NCI-H2171 (cell line): ENCODE results near the gene ATE1.

ENCODE experiments used
- DNase-seq: peaks from one replicate; lab custom pipeline; 2025; lab: John Stamatoyannopoulos, UW

ATE1 gene

GRCh38 chr10:121873236-121873635, 54.6 kb downstream of the ATE1 start:
- no peak for DNase-seq

DNA sequence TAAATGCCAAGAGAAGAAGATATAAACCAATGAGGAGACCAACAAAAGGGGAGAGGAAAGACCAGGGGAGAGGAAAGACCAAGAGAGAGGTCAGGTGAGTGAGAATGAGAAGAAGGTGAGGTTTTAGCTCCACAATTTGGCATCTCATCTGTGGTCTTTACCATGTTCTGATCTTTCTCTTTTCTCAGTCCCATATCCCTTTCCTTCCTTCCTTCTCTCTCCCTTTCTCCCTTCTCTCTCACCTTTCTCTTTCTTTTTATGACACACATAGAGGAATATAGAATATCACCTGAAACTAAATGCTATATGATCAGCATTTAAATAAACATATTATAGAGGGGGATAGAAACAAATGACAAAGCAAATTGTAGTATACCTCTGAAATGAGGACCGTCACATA, 57.4 kb downstream of the ATE1 start:
- no peak for DNase-seq

DNA sequence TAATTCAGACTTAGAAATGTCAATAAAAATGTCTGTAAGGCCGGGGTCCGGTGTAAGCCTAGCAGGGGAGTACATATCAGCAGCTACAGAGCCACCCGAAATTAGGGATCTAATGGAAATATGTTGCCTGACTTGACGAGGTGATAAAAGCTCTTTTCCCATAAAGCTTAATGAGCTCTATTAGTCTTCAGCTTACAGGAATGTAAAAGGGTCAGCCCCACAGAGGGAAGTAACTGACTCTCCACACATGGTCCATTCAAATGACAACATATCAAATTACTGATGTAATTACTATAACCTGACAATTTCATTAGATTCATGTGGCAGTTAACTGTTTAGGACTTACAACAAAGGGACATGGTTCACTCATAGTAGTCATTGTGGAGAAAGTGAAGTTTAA, 62.3 kb downstream of the ATE1 start:
- no peak for DNase-seq

DNA sequence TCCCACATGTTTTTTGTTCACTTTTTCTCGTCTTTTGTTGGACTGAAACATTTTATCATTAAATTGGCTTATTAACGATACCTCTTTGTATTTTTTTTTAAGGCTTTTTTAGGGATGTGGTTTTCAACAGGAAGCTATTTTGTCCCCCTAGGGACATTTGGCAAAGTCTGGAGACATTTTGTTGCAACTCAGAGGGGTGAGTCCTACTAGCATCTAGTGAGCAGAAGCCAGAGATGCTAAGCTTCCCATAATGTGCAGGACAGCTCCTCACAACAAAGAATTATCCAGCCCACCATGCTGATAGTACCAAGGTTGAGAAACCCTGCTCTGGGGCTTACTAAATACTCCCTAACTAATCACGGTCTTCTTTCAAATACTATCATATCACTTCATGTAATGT, 63.2 kb downstream of the ATE1 start:
- no peak for DNase-seq

GRCh38 chr10:121864168-121864567, 63.7 kb downstream of the ATE1 start:
- DNase-seq: no peak

GRCh38 chr10:121862649-121863048, 65.2 kb downstream of the ATE1 start:
- no peak for DNase-seq

DNA sequence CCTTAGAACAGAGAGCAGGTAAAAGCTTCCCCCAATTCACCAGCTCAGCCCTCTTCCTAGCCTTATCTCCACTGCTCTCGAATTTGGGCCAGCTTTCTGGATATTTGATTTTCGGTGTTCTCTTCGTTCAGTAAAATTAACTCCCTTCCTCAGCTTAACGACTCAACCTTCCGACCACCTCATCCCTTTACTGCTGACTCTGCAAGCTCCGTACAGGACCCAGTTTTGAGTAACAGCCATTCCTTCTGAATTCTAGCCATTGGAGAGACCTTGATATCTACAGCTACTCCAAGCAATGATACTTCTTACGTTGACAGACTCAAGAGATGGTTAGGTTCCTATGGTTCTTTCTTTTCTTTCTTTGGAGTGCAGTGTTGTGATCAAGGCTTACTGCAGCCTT, 65.8 kb downstream of the ATE1 start:
- no peak for DNase-seq

GRCh38 chr10:121860810-121861209, 67.0 kb downstream of the ATE1 start:
- DNase-seq: no peak

DNA sequence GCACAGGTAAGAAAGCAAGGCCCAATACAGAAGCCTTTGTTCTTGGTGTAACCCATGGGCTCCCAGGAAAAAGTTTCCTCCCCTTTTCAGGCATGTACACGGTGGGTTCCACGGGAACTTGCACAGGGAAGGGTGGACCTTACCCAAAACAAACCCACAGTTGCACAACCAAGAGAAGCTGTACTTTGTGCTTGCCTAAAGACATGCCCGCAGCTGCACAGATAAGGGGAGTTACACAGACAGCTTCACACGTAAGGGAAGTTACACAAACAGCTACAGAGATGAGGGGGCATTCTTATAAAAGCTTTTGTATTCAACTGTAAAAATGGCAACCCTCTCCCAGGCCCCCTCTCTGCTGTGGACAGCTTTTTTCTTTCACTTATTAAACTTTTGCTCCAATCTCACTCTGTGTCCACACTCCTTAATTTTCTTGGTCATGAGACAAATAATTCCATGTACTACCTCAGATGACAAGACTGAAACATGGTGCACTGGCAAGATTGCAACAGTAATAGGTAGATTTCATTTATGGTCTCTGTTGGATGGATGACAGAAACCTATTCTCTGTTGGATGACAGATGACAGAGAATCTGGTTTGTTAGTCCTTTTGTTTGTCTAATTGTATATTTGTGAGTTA, 72.9 kb downstream of the ATE1 start:
- DNase-seq: no peak

DNA sequence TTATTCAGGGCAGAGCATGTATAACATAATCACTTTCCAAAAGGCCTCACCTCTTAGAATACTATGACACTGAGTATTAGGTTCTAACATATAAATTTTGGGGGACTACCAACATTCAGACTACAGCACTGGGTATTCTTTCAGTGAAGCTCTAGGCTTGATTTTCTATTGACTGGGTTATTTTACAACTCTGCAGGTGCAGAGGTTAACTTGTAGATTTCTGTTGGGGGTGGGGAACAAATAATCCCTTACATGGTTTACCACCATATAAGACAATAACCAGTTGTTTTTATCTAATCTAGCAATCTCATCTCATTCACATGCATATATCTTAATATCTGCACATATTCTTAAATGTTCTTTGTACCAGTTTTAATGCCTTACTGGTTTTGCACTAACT, 73.9 kb downstream of the ATE1 start:
- DNase-seq: no peak

DNA sequence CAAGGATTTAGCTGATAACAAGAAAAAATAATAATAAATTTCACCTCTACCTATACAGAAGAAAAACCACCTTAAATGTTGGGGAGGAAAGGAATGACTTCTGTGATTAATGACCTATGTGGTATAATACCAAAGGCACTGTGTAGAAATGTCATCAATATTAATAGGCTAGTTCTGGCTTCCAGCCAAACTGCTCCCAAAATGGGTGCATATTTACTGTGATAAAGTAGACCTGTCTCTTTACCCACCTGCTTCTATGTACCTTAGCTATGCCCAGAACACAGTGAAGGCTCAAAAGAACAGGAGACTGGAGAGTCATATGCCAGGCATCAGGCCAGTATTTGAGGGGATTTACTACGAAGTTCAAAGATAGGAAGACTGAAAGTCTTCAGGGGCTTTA, 76.0 kb downstream of the ATE1 start:
- DNase-seq: no peak

GRCh38 chr10:121848082-121848481, 79.7 kb downstream of the ATE1 start:
- no peak for DNase-seq

- no peak for DNase-seq
Observed at GRCh38 chr10:121846555-121846954, 81.3 kb downstream of the ATE1 start.

DNA sequence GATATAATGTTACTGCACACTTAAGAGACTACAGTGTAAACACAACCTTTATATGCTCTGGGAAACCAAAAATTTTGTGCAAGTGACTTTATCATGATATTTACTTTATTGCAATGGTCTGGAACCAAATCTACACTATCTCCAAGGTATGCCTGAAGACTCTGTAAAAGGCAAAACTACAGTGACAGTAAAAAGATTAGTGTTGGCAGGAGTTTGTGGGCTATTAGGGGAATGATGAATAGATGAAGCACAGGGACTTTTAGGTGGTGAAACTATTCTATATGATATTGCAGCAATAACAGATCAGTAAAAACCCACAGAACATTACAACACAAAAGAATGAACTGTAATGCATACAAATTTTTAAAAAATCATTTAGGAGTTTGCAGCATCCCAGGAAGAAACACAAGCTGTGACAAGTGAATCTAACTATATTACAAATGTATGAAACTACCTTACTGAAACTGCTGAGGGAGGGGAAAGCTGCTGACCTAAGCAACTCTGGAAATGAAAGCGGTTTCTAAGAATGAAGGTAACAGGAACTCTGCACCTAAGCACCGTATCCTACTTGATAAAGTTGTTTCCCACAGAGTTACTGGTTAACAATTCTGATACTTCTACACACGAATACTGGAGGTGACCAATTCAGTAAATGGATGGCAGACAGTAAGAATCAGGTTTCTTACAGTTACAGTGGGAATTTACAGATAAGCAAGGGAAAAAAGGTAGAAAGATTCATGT, 82.6 kb downstream of the ATE1 start:
- DNase-seq: no peak

DNA sequence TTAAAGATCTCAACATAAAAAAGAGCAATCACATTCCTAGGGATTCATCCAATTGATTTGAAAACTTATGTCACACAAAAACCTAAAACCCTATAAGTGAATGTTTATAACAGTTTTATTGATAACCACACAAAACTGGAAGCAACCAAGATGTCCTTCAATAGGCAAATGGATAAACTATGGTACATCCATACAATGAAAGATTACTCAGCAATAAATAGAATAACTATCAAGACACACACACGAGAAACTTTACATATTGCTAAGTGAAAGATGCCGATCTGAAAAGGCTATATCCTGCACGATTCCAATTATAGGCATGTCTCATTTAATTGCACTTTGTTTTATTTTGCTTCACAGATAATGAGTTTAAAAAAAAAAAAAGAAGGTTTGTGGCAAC, 83.3 kb downstream of the ATE1 start:
- DNase-seq: no peak

DNA sequence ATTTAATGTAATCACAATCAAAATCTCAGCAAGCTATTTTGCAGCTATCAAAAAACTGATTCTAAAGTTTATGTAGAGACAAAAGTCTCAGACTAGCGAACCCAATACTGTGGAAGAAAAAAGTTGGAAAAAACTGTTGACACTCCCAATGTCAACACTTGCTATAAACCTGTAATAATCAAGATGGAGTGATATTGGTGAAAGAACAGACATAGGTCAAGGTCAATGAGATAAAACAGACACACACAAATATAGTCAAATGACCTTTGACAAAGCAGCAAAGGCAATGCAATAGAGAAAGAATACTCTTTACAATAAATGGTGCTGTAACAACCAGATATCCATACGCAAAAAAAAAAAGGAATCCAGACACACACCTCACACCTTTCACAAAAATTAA, 84.5 kb downstream of the ATE1 start:
- DNase-seq: no peak

DNA sequence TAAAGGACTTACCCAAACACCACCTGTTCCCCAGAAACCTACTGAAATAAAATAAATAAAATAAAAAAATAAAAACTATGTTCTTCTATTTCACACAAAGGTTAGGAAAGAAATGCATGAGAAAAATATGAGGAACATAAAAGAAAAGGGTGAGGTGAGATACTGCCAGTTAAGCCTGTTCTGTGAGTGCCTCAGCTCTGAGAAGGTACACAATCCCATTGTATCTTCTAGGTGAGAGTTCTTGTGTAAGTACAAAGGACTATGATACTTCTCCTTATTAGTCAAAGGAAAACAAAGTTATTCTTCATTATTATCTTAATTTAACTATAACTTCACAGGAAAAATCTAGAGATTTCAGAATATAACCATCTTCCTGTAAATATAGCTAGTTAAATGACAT, 86.0 kb downstream of the ATE1 start:
- no peak for DNase-seq

DNA sequence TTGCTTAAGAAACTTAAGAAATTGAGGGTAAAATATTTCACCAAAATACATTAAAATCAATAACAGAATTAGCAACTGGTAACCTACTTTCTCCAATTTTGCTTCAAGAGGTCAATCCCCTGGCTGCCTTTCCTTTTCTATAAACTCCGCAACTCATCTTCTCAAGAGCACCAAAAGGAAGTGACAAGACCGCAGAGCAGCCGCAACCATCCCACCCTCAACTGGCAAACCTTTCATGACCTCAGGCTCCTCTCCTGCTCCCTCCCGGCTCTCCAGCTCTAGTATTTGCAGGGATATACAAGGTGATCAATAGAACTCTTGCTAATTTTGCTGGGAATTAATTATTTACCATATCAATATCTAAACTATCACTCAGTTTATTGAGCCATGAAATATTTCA, 88.9 kb downstream of the ATE1 start:
- no peak for DNase-seq

GRCh38 chr10:121838149-121838548, 89.7 kb downstream of the ATE1 start:
- no peak for DNase-seq

- no peak for DNase-seq
Observed at GRCh38 chr10:121836171-121836570, 91.7 kb downstream of the ATE1 start.

GRCh38 chr10:121835376-121835775, 92.5 kb downstream of the ATE1 start:
- no peak for DNase-seq

DNA sequence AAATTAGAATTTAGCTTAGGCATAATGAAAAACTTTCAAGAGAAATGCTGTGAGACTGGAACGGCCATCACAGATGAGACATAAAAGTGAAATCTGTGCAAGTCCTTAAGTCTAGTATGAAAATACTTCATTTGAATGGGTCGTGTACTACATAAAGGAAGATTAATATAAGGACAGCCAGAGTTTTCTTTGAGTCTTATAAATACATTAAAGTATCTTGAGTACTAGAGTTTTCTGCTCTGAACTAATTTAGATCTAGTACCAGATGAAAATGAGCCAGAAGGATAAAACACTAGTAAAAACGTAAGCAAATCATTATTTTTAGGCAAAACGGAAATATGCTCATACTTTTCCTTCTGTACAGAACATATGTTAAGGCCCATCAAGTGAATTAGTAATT, 93.1 kb downstream of the ATE1 start:
- DNase-seq: no peak

GRCh38 chr10:121833387-121833786, 94.4 kb downstream of the ATE1 start:
- DNase-seq: no peak

DNA sequence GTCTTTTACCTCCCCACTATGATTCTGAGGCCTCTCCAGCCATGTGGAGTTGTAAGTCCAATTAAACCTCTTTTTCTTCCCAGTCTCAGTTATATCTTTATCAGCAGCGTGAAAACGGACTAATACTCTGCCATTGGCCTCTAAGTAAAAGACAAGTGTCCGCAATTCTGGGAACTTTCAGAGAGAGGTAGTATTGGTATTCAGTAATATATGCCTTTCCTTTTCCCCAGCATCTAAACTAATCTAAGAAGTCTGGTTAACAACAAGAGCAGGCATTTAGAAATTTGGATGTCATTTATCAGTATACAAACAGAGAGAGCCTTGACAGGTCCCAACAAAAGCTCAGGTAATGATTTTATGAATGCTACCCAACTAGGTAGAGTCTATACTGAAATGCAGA, 95.2 kb downstream of the ATE1 start:
- DNase-seq: no peak
